Measurements from ENCODE around the gene AKT3.

AKT3 gene

DNA sequence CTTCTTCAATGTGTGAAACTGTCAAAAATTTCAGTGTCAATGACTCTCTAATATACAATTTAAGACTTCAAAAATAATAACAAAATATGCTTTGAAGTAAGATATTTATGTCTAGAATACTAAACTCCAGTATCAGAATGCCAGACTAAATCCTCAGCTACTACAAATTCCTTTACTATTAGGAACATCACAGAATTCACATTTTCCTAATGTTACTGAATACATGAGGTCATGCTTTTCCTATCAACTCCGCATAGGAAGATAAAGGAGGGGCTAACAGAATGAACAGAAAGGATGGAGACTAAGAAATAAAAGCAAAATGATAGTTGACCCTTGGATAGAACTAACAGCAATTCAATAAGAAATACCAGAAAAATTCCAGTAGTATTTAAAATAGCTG is 301.5 kb downstream of the AKT3 start:
- no peak for DNase-seq

DNA sequence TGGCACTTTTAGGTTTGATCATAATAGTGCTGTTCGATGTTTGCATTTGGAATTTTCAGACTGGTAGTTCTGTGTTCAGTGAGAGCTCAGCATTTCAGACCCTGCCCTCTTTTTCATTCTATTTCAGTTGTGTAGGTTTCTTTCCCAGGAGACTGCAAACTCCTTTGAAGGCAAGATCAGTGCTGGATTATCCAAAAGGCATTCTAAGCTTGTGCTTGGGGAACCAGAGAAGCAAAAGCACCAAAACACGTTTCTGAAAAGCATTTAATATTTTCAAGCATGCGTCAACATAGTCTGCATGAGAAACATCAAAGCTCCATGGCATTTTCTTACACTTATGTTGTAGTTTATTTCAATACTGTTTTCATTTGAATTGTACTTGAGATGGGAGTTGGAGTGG is 302.2 kb downstream of the AKT3 start:
- DNase-seq = no peak

GRCh38 chr1:243546457-243546856 is 303.6 kb downstream of the AKT3 start:
- DNase-seq = no peak

DNA sequence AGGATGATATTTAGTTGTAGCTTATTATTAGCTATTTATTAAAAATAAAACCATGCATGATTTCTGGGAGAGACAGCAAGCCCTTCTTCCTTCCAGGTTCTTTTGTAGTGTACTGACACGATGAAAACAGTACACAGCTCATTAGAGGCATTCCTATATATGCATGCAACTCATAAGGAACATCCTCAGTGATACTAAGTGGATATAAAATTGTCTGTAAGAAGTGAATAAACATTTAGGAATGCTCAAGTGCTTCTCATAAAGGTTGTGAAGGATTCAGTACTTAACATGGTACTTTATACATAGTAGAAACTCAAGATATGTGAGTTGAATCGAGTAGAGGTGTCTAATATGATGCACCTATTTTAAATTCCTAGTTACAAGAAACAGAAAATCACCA is 306.5 kb downstream of the AKT3 start:
- no peak for DNase-seq

DNA sequence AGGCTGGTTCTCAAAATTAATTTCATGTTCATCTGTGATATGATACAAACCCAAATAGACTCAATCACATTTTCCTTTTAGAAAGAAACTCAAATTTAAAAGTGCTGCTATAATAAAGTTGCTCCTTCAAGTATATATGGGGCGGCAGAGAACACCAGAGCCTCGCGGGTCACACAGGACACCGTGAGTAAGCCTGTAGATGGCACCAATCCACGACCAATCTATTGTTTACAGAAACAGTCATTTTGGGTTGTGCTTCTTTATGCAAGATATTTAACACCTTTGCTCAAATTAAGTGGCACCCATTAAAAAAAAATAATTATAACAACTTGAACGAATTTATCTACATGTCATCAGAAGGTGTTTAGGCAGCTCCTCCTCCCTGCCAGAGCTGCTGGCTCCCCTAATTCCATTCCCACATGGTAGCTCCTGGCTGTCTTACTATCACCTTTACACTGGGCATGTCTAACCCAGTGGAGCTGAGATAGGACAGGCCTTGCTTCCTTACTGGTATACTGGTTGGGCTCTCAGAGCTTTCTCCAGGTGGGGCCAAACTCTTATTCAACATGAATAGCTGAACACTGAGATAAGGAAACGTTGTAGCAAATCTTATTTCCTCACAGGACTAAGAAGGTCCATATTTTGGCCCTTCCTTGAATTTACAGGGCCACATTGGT is 307.2 kb downstream of the AKT3 start:
- no peak for DNase-seq

- no peak for DNase-seq
Observed at GRCh38 chr1:243539636-243540035, 310.4 kb downstream of the AKT3 start.

- no peak for DNase-seq
Observed at GRCh38 chr1:243535014-243535413, 315.0 kb downstream of the AKT3 start.

DNA sequence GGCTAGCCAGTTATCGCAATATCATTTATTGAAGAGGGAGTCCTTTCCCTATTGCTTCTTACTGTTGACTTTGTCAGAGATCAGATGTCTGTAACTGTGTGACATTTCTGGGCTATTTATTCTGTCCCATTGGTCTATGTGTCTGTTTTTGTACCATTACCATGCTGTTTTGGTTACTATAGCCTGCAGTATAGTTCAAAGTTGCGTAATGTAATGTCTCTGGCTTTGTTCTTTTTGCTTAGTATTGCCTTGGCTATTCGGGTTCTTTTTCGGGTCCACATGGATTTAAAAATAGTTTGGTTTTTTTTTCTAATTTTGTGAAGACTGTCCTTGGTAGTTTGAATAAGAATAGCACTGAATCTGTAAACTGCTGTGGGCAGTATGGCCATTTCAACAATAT is 320.5 kb downstream of the AKT3 start:
- no peak for DNase-seq

DNA sequence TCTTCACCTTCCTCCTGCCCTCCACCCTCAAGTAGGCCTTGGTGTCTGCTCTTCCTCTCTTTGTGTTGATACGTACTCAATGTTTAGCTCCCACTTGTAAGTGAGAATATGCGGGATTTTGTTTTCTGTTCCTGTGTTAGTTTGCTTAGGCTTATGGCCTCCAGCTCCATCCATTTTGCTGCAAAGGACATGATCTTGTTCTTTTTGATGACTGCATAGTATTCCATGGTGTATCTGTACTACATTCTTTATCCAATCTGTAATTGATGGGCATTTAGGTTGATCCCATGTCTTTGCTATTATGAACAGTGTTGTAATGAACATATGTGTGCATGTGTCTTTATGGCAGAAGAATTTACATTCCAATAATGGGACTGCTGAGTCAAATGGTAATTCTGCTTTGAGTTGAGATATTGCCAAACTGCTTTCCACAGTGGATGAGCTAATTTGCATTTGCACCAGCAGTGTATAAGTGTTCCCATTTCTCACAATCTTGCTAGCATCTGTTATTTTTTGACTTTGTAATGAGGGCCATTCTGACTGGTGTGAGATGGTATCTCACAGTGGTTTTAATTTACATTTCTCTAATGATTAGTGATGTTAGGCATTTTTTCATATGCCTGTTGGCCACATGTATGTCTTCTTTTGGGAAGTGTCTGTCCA is 321.5 kb downstream of the AKT3 start:
- DNase-seq = no peak

DNA sequence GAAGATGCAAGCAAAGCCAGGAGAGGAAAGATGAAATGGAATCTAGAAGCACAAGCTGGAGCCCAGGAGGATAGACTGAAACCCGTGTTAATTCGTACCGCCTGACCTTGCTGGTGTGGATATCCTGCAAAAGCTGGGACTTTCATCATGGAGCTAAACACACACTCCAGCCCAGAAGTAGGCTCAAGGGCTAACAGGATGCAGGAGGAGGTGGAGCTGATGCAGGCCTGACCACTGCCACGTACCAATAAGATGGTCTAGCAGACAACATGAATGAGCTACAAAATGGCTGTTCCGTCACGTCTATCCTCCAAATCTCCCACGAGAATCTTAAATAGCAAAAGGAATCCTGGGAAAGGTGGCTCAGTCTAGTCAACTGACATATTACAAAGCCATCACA is 323.9 kb downstream of the AKT3 start:
- DNase-seq = no peak

GRCh38 chr1:243525085-243525487 is 325.0 kb downstream of the AKT3 start:
- no peak for DNase-seq

DNA sequence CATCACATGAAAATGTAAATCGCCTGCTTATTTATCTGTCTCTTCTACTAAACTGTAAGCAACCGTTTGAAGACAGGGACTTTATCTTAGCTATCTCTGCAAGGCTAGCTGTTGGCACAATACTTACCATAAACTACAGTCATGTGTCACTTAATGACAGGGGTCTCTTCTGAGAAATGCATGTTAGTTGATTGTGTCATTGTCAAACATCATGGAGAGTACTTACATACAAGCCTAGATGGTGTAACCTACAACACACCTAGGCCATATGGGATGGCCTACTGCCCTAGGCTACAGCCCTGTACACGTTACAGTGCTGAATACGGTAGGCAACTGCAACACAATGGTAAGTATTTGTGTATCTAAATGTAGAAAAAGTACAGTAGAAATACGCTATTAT is 326.3 kb downstream of the AKT3 start:
- DNase-seq = no peak

GRCh38 chr1:243520831-243521230 is 329.2 kb downstream of the AKT3 start:
- DNase-seq = no peak

DNA sequence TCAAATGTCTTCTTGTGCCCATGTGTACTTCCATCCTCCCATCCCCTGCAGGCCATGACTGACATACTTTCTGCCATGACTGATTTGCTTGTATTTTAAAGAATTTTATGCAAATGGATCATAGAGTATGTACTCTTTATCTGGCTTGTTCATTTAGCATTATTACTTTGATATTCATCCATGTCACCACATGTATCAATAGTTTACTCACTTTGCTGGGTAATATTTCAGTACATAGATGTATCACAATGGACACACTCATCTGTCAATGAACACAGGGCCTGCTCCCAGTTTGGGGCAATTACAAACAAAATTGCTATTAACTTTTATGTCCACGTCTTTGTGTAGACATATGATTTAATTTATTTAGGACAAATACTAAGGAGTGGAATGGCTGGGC is 335.1 kb downstream of the AKT3 start:
- no peak for DNase-seq

DNA sequence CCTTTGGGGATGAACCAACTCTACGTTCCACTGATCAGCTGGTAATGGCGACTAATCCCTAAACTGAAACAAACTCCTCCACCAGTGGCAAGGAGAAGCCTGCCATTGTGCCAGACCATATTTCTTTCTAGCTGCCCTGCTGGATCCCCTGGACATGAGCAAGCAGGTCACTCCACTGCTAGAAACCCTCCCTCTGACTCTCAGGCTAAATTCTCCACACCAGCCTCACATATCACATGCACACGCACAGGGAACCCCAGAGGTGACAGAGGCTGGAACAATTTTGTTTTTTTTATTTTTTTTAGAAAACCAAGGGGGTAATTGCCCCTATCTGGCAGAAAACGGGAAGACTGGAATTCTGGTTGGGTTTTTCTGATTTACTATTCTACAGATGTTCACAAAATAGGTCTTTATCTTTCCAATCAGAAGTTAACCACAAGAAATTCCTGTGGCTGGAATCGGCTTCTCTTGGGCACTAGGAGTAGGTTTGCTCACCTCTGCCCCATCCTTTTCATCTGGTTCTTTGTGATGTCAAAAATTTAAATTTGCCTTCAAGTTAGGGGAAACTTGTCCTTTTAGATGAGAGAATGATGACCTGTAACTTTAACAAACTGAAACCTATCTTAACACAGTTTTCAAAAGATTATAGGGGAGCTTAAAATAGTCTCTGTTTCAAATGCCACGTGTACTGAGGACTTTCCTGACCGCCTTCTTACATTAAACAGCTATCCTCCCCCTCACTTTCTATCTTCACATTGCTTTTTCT is 336.1 kb downstream of the AKT3 start:
- no peak for DNase-seq

DNA sequence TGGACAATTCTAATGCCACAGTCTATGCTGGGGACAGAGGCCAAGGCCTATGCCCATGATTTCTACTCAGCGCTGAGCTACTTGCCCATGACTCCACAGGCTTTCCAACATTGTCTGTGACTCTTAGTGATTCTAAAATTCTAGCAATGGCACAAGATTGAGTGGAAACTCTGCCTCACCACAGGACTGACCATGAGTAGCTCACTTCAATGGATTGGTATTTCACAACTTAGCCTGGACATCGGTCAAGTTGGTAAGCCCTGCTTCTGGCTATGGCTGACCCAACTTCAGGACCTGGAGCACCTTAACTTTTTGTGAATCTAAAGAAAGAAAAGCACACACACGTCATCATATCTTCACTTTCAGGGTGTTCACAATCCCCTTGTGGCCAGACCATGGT is 339.1 kb downstream of the AKT3 start:
- DNase-seq = no peak

- no peak for DNase-seq
Observed at GRCh38 chr1:243508943-243509342, 341.1 kb downstream of the AKT3 start.

- DNase-seq = no peak
Observed at GRCh38 chr1:243508303-243508713, 341.7 kb downstream of the AKT3 start.

DNA sequence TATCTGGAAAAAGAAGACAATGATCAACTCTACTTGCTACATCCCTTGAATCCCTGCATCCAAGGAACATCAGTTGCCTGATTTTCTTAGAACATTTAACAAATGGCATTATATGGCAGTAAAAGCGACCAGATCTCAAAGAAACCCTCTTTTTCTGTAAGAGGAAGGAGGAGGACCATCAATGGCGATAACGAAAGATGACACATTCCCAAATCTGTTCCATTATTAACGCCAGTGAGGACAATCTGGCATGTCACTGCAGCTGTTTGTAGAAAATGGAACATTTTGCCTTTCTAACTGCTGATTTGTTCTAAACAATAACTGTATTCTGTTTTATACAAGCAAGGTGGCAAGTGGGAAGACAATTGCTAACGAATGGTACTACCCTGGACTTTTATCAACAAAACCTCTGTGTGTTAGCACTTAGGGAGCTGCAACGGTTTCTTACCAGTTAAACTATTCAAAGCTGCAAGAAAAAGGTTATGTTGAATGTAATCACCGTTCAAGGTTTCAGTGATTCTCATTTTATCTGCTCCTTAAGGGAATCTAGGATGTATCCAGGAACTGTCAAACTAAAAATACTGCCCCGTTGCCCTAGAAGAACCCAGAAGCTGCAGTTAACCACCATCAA is 342.3 kb downstream of the AKT3 start:
- DNase-seq = no peak

DNA sequence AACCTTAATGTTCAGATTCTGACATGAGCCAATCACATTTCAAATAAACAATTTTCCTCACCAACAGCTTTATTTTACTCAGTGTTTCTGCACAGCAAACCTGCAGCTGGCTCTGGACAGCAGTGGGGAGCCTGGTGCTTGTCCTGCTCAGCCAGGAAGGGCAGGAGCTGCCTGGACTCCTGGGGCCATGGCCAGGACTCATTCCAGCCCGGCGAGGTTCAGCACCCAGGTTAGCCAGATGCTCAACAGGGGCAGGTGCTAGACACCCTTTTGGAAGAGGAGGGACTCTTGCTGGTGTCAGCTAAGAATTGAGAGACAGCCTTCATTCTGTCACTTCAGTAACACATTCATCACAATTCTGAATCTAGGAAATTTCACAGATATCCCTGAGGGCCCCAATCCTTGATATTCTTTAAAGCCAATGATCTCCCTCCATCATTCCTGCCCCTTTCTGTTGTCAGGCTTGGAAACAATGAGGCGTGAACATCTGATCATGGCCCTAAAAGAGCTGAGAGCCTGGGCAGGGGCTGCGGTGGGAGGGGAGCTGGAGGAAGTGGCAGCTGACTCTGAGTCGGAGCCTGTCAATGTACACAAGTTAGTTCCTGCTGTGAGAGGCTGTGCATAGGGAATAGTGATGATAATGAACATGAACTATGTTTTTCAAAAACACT is 342.9 kb downstream of the AKT3 start:
- no peak for DNase-seq

DNA sequence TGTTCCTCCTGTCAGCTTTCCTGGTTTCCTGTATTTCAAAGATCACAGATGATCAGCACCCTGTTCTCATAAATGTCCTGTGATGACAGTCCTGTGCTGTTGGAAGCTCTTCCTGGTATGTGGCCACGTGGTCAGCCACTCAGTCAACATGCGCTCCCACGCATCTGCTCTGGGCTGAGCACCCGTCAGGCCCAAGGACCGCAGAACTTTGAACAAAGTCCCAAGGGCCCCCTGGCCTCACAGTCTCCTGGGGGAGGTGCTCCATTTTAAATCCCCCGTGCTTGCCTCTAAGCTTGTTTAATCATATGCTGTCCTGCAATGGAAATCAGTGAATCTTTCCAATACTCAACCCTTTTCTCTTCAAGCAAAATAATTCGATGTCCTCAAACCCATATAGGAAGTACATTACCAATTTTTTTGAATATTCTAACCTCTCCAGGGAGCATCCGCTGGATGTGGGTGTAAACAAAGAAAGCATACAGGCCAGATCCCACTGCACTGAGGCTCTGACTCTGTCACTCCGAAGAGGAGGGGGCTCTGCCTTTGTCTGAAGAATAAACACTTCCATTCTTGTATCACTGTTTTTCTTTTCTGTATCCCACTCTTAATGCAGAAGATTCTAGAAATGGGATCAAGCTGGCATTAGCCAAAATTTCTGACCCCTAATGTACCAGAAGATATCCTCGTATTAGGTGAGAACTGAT is 343.9 kb downstream of the AKT3 start:
- no peak for DNase-seq

DNA sequence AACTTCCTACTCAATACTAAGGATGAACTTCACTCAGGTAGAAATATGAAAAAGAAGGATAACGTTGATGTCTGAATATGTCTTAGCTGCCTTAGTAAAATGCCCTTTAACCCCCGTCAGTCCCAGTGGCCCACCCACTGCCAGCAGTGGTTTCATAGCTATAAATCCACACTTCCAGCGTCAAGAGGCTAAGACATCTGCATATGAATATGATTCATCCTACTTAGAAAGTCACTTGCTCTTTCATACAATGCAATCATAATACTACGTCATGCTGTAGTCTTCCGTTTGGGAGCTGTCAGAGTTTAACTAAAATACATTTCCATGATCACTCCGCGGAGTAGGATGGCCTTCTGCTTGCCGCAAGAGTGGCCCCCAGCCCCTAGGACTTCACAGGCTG is 346.9 kb downstream of the AKT3 start:
- DNase-seq = no peak

DNA sequence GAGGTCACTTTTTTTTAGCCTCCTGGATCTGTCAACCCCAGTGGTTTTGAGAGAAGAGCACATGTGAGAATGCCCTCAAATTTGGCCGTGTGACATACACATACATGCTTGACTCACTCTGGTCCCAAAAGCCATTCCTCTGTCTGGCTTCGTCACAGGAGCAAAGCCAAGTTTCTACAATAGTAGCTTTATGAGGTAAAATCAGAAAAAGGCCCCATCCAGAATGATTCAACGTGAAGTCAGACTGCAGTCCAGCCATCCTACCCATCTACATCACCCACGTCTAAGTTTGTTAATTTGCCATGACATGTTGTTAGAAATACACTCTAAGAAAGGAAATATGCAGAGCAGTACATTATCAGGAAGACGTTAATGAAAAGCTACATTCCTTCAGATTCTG is 349.0 kb downstream of the AKT3 start:
- no peak for DNase-seq
